IMR-90 (cell line): ENCODE measurements around the gene TIPRL. TPM values are rescaled to one million over a fixed set of nuclear protein-coding genes. Genes with fewer than 3 reads are reported as not detected.

Experiments
- ATAC-seq: fragments of 200-7000 bp; cut with Tn5 transposase; 2 replicates; pipeline ENCODE4 v1.9.1; 2020; ENCODE audit warnings: low read depth, mild to moderate bottlenecking, moderate library complexity
- BruUV-seq: library from RNA; stranded (reverse); fragments of 400-500 nt; replicated peaks from 2 replicates; lab custom pipeline; 2021; lab: Mats Ljungman, UMichigan
- CTCF ChIA-PET: fragments of 300-600 bp; formaldehyde crosslinking; extraction: SDS; loops from one replicate; lab custom pipeline; 2021; ENCODE audit warnings: antibody characterized with exemption; lab: Yijun Ruan, JAX
- POLR2A ChIA-PET: fragments of 300-600 bp; sonication (Branson Sonifier 250); formaldehyde crosslinking; loops from one replicate; lab custom pipeline; 2022; ENCODE audit warnings: antibody characterized with exemption; ENCODE audit not compliant: unreplicated experiment; lab: Charles Lee
- DNase-seq: peaks from one replicate; pipeline ENCODE4 v3.0.0; 2013
- H2AFZ ChIP-seq: replicated peaks from 2 replicates; pipeline ENCODE3; 2013; ENCODE audit warnings: low read length, mild to moderate bottlenecking; ENCODE audit not compliant: poor library complexity
- H2AK5ac ChIP-seq: 2 replicates; pipeline ENCODE4 v1.6.1; 2013; ENCODE audit warnings: low read depth, low read length, inconsistent platforms
- H2AK9ac ChIP-seq: replicated peaks from 2 replicates; pipeline ENCODE3; 2013; ENCODE audit warnings: mild to moderate bottlenecking, low read depth, low read length, moderate library complexity; ENCODE audit not compliant: poor library complexity
- H2BK120ac ChIP-seq: 2 replicates; pipeline ENCODE4 v1.6.1; 2013; ENCODE audit warnings: low read depth, low read length, inconsistent platforms
- H2BK15ac ChIP-seq: 3 replicates; pipeline ENCODE4 v1.6.1; 2013; ENCODE audit warnings: low read depth, low read length, inconsistent platforms
- H2BK20ac ChIP-seq: 2 replicates; pipeline ENCODE4 v1.6.1; 2013; ENCODE audit warnings: low read depth, mild to moderate bottlenecking, inconsistent platforms, low read length, moderate library complexity
- H2BK5ac ChIP-seq: 2 replicates; pipeline ENCODE4 v1.6.1; 2013; ENCODE audit warnings: mild to moderate bottlenecking, low read depth, low read length, inconsistent platforms; ENCODE audit not compliant: poor library complexity, severe bottlenecking
- H3K14ac ChIP-seq: replicated peaks from 2 replicates; pipeline ENCODE4 v1.6.1; 2013; ENCODE audit warnings: low read depth, low read length, inconsistent platforms
- H3K18ac ChIP-seq: 2 replicates; pipeline ENCODE4 v1.6.1; 2013; ENCODE audit warnings: low read depth, low read length, control low read depth
- H3K23ac ChIP-seq: 2 replicates; pipeline ENCODE4 v1.6.1; 2013; ENCODE audit warnings: low read depth, low read length, inconsistent platforms
- H3K27ac ChIP-seq: 2 replicates; pipeline ENCODE4 v1.5.1; 2013; ENCODE audit warnings: mild to moderate bottlenecking, control low read depth, low read length; ENCODE audit not compliant: insufficient read depth
- H3K27me3 ChIP-seq: 2 replicates; pipeline ENCODE4 v1.6.1; 2013; ENCODE audit warnings: low read length; ENCODE audit not compliant: control insufficient read depth, insufficient read depth
- H3K36me3 ChIP-seq: 2 replicates; pipeline ENCODE4 v1.6.1; 2013; ENCODE audit warnings: low read length, mixed read lengths; ENCODE audit not compliant: control insufficient read depth, insufficient read depth
- H3K4ac ChIP-seq: 2 replicates; pipeline ENCODE4 v1.6.1; 2013; ENCODE audit warnings: low read depth, low read length, inconsistent platforms
- H3K4me1 ChIP-seq: 2 replicates; pipeline ENCODE4 v1.6.1; 2013; ENCODE audit warnings: low read length, mixed read lengths; ENCODE audit not compliant: control insufficient read depth, insufficient read depth
- H3K4me2 ChIP-seq: 2 replicates; pipeline ENCODE4 v1.6.1; 2013; ENCODE audit warnings: low read depth, mild to moderate bottlenecking, control low read depth, low read length, moderate library complexity
- H3K4me3 ChIP-seq: 2 replicates; pipeline ENCODE4 v1.5.1; 2013; ENCODE audit warnings: low read depth, mild to moderate bottlenecking, control low read depth, low read length, moderate library complexity; ENCODE audit not compliant: insufficient read depth
- H3K56ac ChIP-seq: 2 replicates; pipeline ENCODE4 v1.6.1; 2013; ENCODE audit warnings: low read length, inconsistent platforms; ENCODE audit not compliant: insufficient read depth; ENCODE audit errors: extremely low read depth
- H3K79me1 ChIP-seq, 2 experiments: 2 replicates each; pipeline ENCODE4 v1.6.1; 2013; ENCODE audit warnings: low read length in 2 of 2, inconsistent platforms in 1 of 2, low read depth in 1 of 2
- H3K9ac ChIP-seq: 2 replicates; pipeline ENCODE4 v1.6.1; 2013; ENCODE audit warnings: low read depth, low read length, control low read depth
- H3K9me1 ChIP-seq: 2 replicates; pipeline ENCODE4 v1.6.1; 2013; ENCODE audit warnings: low read length, inconsistent platforms; ENCODE audit not compliant: insufficient read depth
- H3K9me3 ChIP-seq: 2 replicates; pipeline ENCODE4 v1.6.1; 2013; ENCODE audit warnings: low read length; ENCODE audit not compliant: control insufficient read depth, insufficient read depth
- H4K20me1 ChIP-seq: 2 replicates; pipeline ENCODE4 v1.6.1; 2013; ENCODE audit warnings: low read length, inconsistent platforms; ENCODE audit not compliant: insufficient read depth
- H4K5ac ChIP-seq: 2 replicates; pipeline ENCODE4 v1.6.1; 2013; ENCODE audit warnings: mild to moderate bottlenecking, low read depth, low read length, control low read depth
- H4K8ac ChIP-seq, 2 experiments: 2 replicates each; pipeline ENCODE4 v1.6.1; 2013; ENCODE audit warnings: low read depth in 2 of 2, low read length in 2 of 2, control low read depth in 1 of 2, inconsistent platforms in 1 of 2
- H4K91ac ChIP-seq: 2 replicates; pipeline ENCODE4 v1.6.1; 2013; ENCODE audit warnings: low read depth, low read length, inconsistent platforms; ENCODE audit not compliant: insufficient read depth
- BHLHE40 ChIP-seq: fragments of 150-350 bp; IDR thresholded peaks from 2 replicates; pipeline ENCODE4 v1.6.1; 2016; ENCODE audit warnings: mild to moderate bottlenecking, low read depth, low read length
- CEBPB ChIP-seq: IDR thresholded peaks from 2 replicates; pipeline ENCODE4 v1.6.1; 2012; ENCODE audit warnings: low read depth, low read length, improper control_type of control experiment
- RCOR1 ChIP-seq: IDR thresholded peaks from 2 replicates; pipeline ENCODE4 v1.6.1; 2012; ENCODE audit warnings: mild to moderate bottlenecking, low read length, improper control_type of control experiment; ENCODE audit not compliant: insufficient replicate concordance
- WGBS, 2 experiments: methylation state at CpG; one replicate each; pipeline versions ENCODE4 v1.1.5 to v1.1.7; 2013; ENCODE audit warnings: missing lambda C conversion rate in 2 of 2; ENCODE audit not compliant: insufficient read length in 1 of 2; ENCODE audit errors: extremely low coverage in 2 of 2; 5-methylcytosine and 5-hydroxymethylcytosine counted together
- dilution Hi-C: fragments of 300-500 bp; cut with HindIII; formaldehyde crosslinking; loops from one replicate; pipeline ENCODE4 v1.14.3; 2018; ENCODE audit warnings: low sequenced_read_pairs; ENCODE audit not compliant: unreplicated experiment
- in situ Hi-C: fragments of 300-500 bp; cut with MboI; formaldehyde crosslinking; loops from 3 replicates; pipeline ENCODE4 v1.14.3; 2019; ENCODE audit warnings: low sequenced_read_pairs, inconsistent platforms, mixed read lengths
- intact Hi-C: fragments of 100-400 bp; cut with micrococcal nuclease; formaldehyde crosslinking; loops from 2 replicates; pipeline ENCODE4 v1.10.0; 2022
- polyA plus RNA-seq, 3 experiments: library from polyadenylated mRNA; depleted of rRNA; stranded (reverse); fragments of >200 nt; gene quantifications; 2 replicates each; pipeline ENCODE4 v1.2.3, GENCODE V29; 2012; ENCODE audit warnings: low replicate concordance in 1 of 3
- total RNA-seq: library from RNA; depleted of rRNA; stranded (reverse); fragments of >200 nt; gene quantifications from 2 replicates; pipeline ENCODE4 v1.2.3, GENCODE V29; 2012

The TIPRL gene
- total and polyA plus RNA-seq, 2 of the 4 experiments (the other 2 are of a cell fraction), result 15.4 to 23.8 TPM

DNA sequence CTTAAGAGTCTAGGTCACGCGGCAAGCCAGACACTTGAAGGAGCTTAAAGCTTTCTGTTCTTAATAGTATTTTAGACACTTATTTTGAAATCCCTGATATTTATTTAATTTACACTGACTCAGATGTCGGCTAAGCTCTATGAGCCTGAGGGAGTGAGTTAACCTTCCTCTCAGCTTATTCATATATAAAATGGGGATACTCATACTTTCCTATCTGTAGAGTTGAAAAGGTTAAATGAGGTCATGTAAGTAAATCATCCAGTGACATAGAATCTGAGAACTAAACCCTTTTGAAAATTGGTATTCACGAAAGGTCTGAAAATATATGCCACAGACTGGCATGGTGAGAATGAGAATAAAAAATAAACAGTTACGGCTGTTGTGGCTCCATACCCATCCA lies 40.6 kb upstream of the TIPRL start:
- no peak overlapping the region for H3K56ac ChIP-seq
- no peak overlapping the region for H4K8ac ChIP-seq
- BruUV-seq, result no TSS peak
- peak overlapping the region; percentile 83; the same call in 1 of the 2 replicates for H3K4me2 ChIP-seq
- no peak overlapping the region for H2BK15ac ChIP-seq
- 33% methylated on average over 1 of the region's 5 CpGs; no CpG with 5 or more reads in 1 of the 2 experiments for WGBS, 2 experiments
- H4K91ac ChIP-seq, result no peak overlapping the region
- no peak overlapping the region for H2AK5ac ChIP-seq
- H2BK20ac ChIP-seq, result no peak overlapping the region
- no peak overlapping the region for H2AK9ac ChIP-seq
- ATAC-seq (no peak), DNase-seq (peak; percentile 36)
- in situ Hi-C loops (loop anchor here (25.0 kb wide), 1 partner anchor 974 kb away; the partner anchor contains the start of gene ATP1B1), intact Hi-C loops (loop anchor here (5.0 kb wide), 1 partner anchor 56 kb away; no protein-coding TSS in a partner anchor), dilution Hi-C loops (no loop called here)
- CTCF ChIA-PET, result interaction anchor here (0.6 to 1.2 kb wide), 2 partner anchors 15 to 43 kb away, joined by 3 to 4 read pairs; no protein-coding TSS in a partner anchor
- TF ChIP-seq BHLHE40 (no peak), RCOR1 (no peak), CEBPB (no peak)
- no peaks in the 10 kb centered on the region for H4K20me1 ChIP-seq
- H3K23ac ChIP-seq, result no peak overlapping the region
- no peak overlapping the region for H3K18ac ChIP-seq
- 0 out of 2 replicates have a peak, but pooled peaks cover 2% of the 10 kb centered on the region for H3K27me3 ChIP-seq
- no peaks in the 10 kb centered on the region for H3K9me3 ChIP-seq
- no peak overlapping the region for H2BK5ac ChIP-seq
- H3K9ac ChIP-seq, result no peak overlapping the region; the same call in 1 of the 2 replicates
- H3K4me1 ChIP-seq, result peaks cover 3% of the 10 kb centered on the region; the same call in 1 of the 2 replicates
- no peak overlapping the region for H2BK120ac ChIP-seq
- no peak overlapping the region for H4K5ac ChIP-seq
- H3K27ac ChIP-seq, result no peak overlapping the region
- H3K9me1 ChIP-seq, result no peaks in the 10 kb centered on the region
- no peak overlapping the region for H3K14ac ChIP-seq
- no peak overlapping the region for H3K4me3 ChIP-seq
- H3K4ac ChIP-seq, result no peak overlapping the region
- POLR2A ChIA-PET, result no interaction called here
- no peak overlapping the region for H2AFZ ChIP-seq
- H3K79me1 ChIP-seq, result peaks cover 15 to 22% of the 10 kb centered on the region in 2 experiments; a peak in 3 of 4 replicates
- no peaks in the 10 kb centered on the region for H3K36me3 ChIP-seq
